Measurements from ENCODE around the gene LGALS7B.
"Not testable (repeated sequence)": the region's sequence is repeated elsewhere in the genome, so short reads cannot be mapped to it uniquely, and the experiment has no call there.

DNA sequence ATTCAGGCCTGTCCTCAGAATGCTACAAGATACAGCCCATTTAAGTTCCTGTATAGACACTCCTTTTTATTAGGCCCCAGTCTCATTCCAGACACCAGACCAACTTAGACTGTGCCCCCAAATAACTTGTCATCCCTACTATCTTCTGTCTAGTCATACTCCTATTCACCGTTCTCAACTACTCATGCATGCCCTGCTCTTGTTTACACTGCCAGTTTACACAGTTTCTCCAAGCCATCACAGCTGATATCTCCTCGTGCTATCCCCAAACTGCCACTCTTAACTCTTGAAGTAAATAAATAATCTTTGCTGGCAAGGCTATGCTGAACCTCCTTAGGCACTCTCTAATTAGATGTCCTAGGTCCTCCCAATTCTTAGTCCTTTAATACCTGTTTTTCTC is 34.8 kb upstream of the LGALS7B start:
- not testable (repeated sequence) for TF ChIP-seq NBN (IDR thresholded peaks at IDR 0.05); CTCF (IDR thresholded peaks at IDR 0.05 in 2 of 3, conservative IDR thresholded peaks at IDR 0.05 in 1 of 3; ENCODE audit: control insufficient read depth in 2 of 3, extremely low read depth in 1 of 3, insufficient read depth in 1 of 3, low read depth in 3 of 3, low read length in 3 of 3); EGR1 (IDR thresholded peaks at IDR 0.05; ENCODE audit: borderline replicate concordance in 1 of 2, low read depth in 2 of 2, low read length in 2 of 2); RFX5 (IDR thresholded peaks at IDR 0.05; ENCODE audit: low read depth, low read length); MYB (IDR thresholded peaks at IDR 0.05; ENCODE audit: borderline replicate concordance, low read depth, low read length); HDAC2 (IDR thresholded peaks at IDR 0.05); CBFB (IDR thresholded peaks at IDR 0.05; ENCODE audit: low read depth)

All from GM12878 (cell line).